NCI-H1436 (cell line): ENCODE measurements around the gene MCF2L2.
"Not testable (repeated sequence)": the region's sequence is repeated elsewhere in the genome, so short reads cannot be mapped to it uniquely, and the experiment has no call there.

ENCODE experiments used
- DNase-seq: peaks from one replicate; lab custom pipeline; 2025; lab: John Stamatoyannopoulos, UW

The MCF2L2 gene

GRCh38 chr3:183396662-183397391 lies 31.6 kb downstream of the MCF2L2 start:
- no peak for DNase-seq

- DNase-seq: no peak
These were observed 34.3 kb downstream of the MCF2L2 start for GRCh38 chr3:183394150-183394549.

GRCh38 chr3:183393625-183394024 lies 34.8 kb downstream of the MCF2L2 start:
- DNase-seq: no peak

- DNase-seq: no peak
These were observed 36.0 kb downstream of the MCF2L2 start for GRCh38 chr3:183392186-183393034.

- no peak for DNase-seq
These were observed 37.0 kb downstream of the MCF2L2 start for GRCh38 chr3:183391460-183391859.

GRCh38 chr3:183390844-183391243 lies 37.6 kb downstream of the MCF2L2 start:
- no peak for DNase-seq

- DNase-seq: no peak
These were observed 40.1 kb downstream of the MCF2L2 start for GRCh38 chr3:183388213-183388895.

- DNase-seq: no peak
These were observed 40.6 kb downstream of the MCF2L2 start for GRCh38 chr3:183387797-183388196.

GRCh38 chr3:183386651-183387050 lies 41.8 kb downstream of the MCF2L2 start:
- DNase-seq: no peak

- peak; percentile 76 for DNase-seq
These were observed 42.5 kb downstream of the MCF2L2 start for GRCh38 chr3:183385698-183386613.

GRCh38 chr3:183381673-183382072 lies 46.7 kb downstream of the MCF2L2 start:
- no peak for DNase-seq

- peak; percentile 40 for DNase-seq
These were observed 47.2 kb downstream of the MCF2L2 start for GRCh38 chr3:183381179-183381578.

- no peak for DNase-seq
These were observed 49.5 kb downstream of the MCF2L2 start for GRCh38 chr3:183378951-183379350.

- DNase-seq: no peak
These were observed 49.9 kb downstream of the MCF2L2 start for GRCh38 chr3:183378545-183378944.

GRCh38 chr3:183378008-183378407 lies 50.4 kb downstream of the MCF2L2 start:
- DNase-seq: peak; percentile 89

- DNase-seq: peak; percentile 71
These were observed 51.0 kb downstream of the MCF2L2 start for GRCh38 chr3:183377307-183377959.

- DNase-seq: no peak
These were observed 52.6 kb downstream of the MCF2L2 start for GRCh38 chr3:183375787-183376186.

GRCh38 chr3:183375337-183375736 lies 53.1 kb downstream of the MCF2L2 start:
- no peak for DNase-seq

- no peak for DNase-seq
These were observed 55.5 kb downstream of the MCF2L2 start for GRCh38 chr3:183372911-183373310.

GRCh38 chr3:183371600-183371968 lies 56.8 kb downstream of the MCF2L2 start:
- DNase-seq: not testable (repeated sequence)

GRCh38 chr3:183370391-183370790 lies 58.0 kb downstream of the MCF2L2 start:
- no peak for DNase-seq
